ENCODE measurements around the gene MRPL36.

MRPL36 gene

DNA sequence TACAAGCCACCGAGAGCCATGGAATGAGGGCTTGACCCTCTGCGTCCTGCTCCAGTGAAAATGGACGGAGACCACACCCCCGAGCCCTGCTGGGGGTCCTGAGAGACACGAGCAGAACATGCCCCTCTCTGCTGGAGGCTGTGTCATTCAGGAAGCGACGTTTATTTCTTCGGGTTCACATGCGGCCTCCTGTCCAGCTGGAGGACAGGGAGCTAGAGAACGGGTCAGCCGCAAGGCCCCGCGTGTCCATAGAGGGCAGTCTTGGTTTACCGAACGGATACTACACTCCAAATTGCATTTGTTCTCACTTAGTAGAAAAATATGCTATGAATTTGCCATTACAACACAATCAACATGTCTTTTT lies 36.1 kb downstream of the MRPL36 start:
- Histone ChIP-seq H3K14ac (ENCODE audit: low read length) (no peak overlapping the region), H3K18ac (ENCODE audit: low read length) (no peak overlapping the region)
- WGBS (ENCODE audit: extremely low coverage, insufficient coverage, insufficient read length) = no CpG with 5 or more reads among the region's 15 CpGs

DNA sequence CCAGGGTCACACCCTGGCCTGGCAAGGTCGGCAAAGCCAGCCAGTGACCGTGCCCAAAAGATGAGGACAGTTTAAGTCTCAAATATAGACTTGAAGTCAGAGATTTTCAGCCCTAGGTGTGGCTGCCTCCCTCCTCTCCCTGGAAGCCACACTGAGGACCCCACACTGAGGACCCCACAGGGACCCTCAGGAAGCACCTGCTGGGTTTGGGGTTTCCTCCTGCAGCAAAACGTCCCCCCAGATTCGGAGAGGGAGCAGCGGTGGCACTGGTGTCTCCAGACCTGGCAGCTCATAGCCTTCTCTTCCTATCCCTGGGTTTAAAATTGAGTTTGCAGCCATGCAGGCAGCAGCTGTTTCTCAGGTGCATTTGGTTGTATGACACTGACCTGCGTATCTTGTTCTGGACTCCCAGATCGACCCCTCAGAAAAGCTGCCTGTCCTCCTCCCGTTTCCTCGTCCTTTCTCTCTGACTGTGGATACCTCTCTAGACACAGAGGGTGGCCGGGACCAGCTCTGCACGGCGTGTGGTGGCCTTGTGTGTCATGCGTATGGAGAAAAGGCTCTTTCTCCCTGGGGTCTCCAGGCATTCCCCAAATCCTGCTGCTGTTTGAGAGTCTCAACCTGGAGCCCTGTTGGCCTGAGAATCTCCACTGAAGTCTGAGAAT lies 36.6 kb downstream of the MRPL36 start:
- no peaks in the 10 kb centered on the region for H3K79me1 ChIP-seq (ENCODE audit: low read length)
- no peak overlapping the region for H3K27ac ChIP-seq (ENCODE audit: low read depth, low read length)
- no peak overlapping the region for H3K4ac ChIP-seq (ENCODE audit: low read depth, low read length)
- H3K9me3 ChIP-seq (ENCODE audit: insufficient read depth, low read depth, low read length) = peaks cover 2% of the 10 kb centered on the region
- no peaks in the 10 kb centered on the region for H3K27me3 ChIP-seq (ENCODE audit: insufficient read depth, low read length)
- H2AK5ac ChIP-seq (ENCODE audit: low read length) = no peak overlapping the region
- H3K23ac ChIP-seq (ENCODE audit: low read length) = no peak overlapping the region
- no peak overlapping the region for H3K4me3 ChIP-seq (ENCODE audit: low read depth, low read length)
- H2BK12ac ChIP-seq (ENCODE audit: low read length) = no peak overlapping the region
- no peaks in the 10 kb centered on the region for H3K4me1 ChIP-seq (ENCODE audit: control insufficient read depth in 1 of 2, insufficient read depth in 2 of 2, low read length in 2 of 2)
- no CpG with 5 or more reads among the region's 13 CpGs for WGBS (ENCODE audit: extremely low coverage, insufficient coverage, insufficient read length)
- no peak overlapping the region for H2AFZ ChIP-seq (ENCODE audit: insufficient read depth, low read length, poor library complexity)
- H3K79me2 ChIP-seq (ENCODE audit: control insufficient read depth, insufficient read depth, low read length, poor library complexity) = no peaks in the 10 kb centered on the region
- no peak overlapping the region for H4K8ac ChIP-seq (ENCODE audit: low read depth, low read length)
- no peak overlapping the region for H4K91ac ChIP-seq (ENCODE audit: low read depth, low read length)
- H3K36me3 ChIP-seq (ENCODE audit: control insufficient read depth in 1 of 2, insufficient read depth in 2 of 2, low read length in 2 of 2) = no peaks in the 10 kb centered on the region
- no peak overlapping the region for H2BK120ac ChIP-seq (ENCODE audit: insufficient read depth, low read length, poor library complexity)
- no peak for DNase-seq
- H3K14ac ChIP-seq (ENCODE audit: low read length) = no peak overlapping the region
- no peak overlapping the region for H3K4me2 ChIP-seq (ENCODE audit: low read length)
- H3K18ac ChIP-seq (ENCODE audit: low read length) = no peak overlapping the region
- H2BK5ac ChIP-seq (ENCODE audit: low read depth, low read length, poor library complexity) = no peak overlapping the region
- no peak overlapping the region for H4K12ac ChIP-seq (ENCODE audit: low read depth, low read length)
- no peak overlapping the region for H3K9ac ChIP-seq (ENCODE audit: low read length)

More for the DNA sequence above, 36.1 kb downstream of the MRPL36 start:
- peak; percentile 18 to 69 for DNase-seq
- no peak overlapping the region for H3K4me3 ChIP-seq (ENCODE audit: low read depth, low read length)
- no peaks in the 10 kb centered on the region for H3K79me2 ChIP-seq (ENCODE audit: control insufficient read depth, insufficient read depth, low read length, poor library complexity)
- no peak overlapping the region for H3K9ac ChIP-seq (ENCODE audit: low read length)
- no peak overlapping the region for H2BK12ac ChIP-seq (ENCODE audit: low read length)
- peaks cover 2% of the 10 kb centered on the region for H3K9me3 ChIP-seq (ENCODE audit: insufficient read depth, low read depth, low read length)
- no peaks in the 10 kb centered on the region for H3K27me3 ChIP-seq (ENCODE audit: insufficient read depth, low read length)
- H2AFZ ChIP-seq (ENCODE audit: insufficient read depth, low read length, poor library complexity) = no peak overlapping the region
- H3K4me2 ChIP-seq (ENCODE audit: low read length) = no peak overlapping the region
- H3K36me3 ChIP-seq (ENCODE audit: control insufficient read depth in 1 of 2, insufficient read depth in 2 of 2, low read length in 2 of 2) = no peaks in the 10 kb centered on the region
- no peaks in the 10 kb centered on the region for H3K4me1 ChIP-seq (ENCODE audit: control insufficient read depth in 1 of 2, insufficient read depth in 2 of 2, low read length in 2 of 2)
- H3K27ac ChIP-seq (ENCODE audit: low read depth, low read length) = no peak overlapping the region
- H2BK120ac ChIP-seq (ENCODE audit: insufficient read depth, low read length, poor library complexity) = no peak overlapping the region
- no peak overlapping the region for H2AK5ac ChIP-seq (ENCODE audit: low read length)
- H4K8ac ChIP-seq (ENCODE audit: low read depth, low read length) = no peak overlapping the region
- no peak overlapping the region for H3K4ac ChIP-seq (ENCODE audit: low read depth, low read length)
- no peak overlapping the region for H4K12ac ChIP-seq (ENCODE audit: low read depth, low read length)
- H2BK5ac ChIP-seq (ENCODE audit: low read depth, low read length, poor library complexity) = no peak overlapping the region
- H3K79me1 ChIP-seq (ENCODE audit: low read length) = no peaks in the 10 kb centered on the region
- no peak overlapping the region for H3K23ac ChIP-seq (ENCODE audit: low read length)
- no peak overlapping the region for H4K91ac ChIP-seq (ENCODE audit: low read depth, low read length)

DNA sequence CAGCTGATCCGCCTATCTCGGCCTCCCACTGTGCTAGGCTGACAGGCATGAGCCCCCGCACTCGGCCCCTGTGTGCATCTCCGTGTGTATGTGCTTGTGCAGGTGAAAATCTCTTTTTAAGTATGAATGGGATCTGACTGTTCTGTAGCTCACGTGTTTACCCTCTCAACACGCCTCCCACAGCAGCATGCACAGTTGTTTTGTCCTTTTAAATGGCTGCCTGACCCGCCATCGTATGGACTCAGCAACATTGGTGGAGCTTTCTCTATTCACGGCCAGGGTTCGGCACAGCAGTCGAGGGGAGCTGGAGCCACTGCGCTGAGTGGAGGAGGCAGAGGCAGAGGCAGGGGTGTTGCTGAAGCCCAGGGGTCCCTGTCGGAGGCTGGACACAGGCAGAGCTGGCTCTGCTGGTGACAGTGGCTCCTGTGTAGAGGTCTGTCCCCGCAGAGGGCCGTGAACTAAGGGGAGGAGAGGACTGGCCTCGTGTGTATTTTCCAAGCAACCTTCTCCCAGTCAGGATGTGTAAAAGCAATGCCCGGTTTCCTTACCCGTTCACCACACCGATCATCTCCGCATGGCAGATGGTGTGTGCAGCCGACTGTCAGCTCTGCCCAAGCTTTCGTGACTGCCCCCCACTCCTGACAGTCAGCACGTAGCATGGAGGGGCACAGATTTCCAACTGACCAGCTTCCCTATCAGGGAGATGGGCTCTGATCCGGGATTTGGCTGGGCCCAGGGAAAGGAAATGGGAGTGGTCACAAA lies 37.3 kb downstream of the MRPL36 start:
- DNase-seq = no peak
- no CpG with 5 or more reads among the region's 25 CpGs for WGBS (ENCODE audit: extremely low coverage, insufficient coverage, insufficient read length)
- H2BK120ac ChIP-seq (ENCODE audit: insufficient read depth, low read length, poor library complexity) = no peak overlapping the region

DNA sequence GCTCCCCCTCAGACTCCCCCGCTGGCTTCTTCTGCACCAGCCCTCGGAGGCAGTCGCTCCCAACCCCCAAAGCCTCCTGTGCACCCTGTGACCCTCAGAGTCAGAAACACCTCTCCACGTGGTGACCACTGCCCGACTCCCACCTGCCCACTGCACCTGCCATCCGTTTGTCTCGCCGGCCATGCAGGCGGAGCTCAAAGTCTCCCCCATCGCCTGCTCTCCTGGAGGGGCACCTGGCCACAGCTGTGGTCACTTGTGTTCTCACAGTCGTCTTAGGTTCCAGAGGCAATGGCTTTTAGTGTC lies 38.2 kb downstream of the MRPL36 start:
- no peak overlapping the region for H4K12ac ChIP-seq (ENCODE audit: low read depth, low read length)
- H3K18ac ChIP-seq (ENCODE audit: low read length) = no peak overlapping the region
- no peak overlapping the region for H2AFZ ChIP-seq (ENCODE audit: insufficient read depth, low read length, poor library complexity)
- H3K4ac ChIP-seq (ENCODE audit: low read depth, low read length) = no peak overlapping the region
- H2BK5ac ChIP-seq (ENCODE audit: low read depth, low read length, poor library complexity) = no peak overlapping the region
- H3K4me1 ChIP-seq (ENCODE audit: control insufficient read depth in 1 of 2, insufficient read depth in 2 of 2, low read length in 2 of 2) = no peaks in the 10 kb centered on the region
- H3K4me2 ChIP-seq (ENCODE audit: low read length) = no peak overlapping the region
- H2AK5ac ChIP-seq (ENCODE audit: low read length) = no peak overlapping the region
- H3K23ac ChIP-seq (ENCODE audit: low read length) = no peak overlapping the region
- WGBS (ENCODE audit: extremely low coverage, insufficient coverage, insufficient read length) = no CpG with 5 or more reads among the region's 11 CpGs
- no peak overlapping the region for H4K8ac ChIP-seq (ENCODE audit: low read depth, low read length)
- H3K79me1 ChIP-seq (ENCODE audit: low read length) = no peaks in the 10 kb centered on the region
- no peak overlapping the region for H2BK120ac ChIP-seq (ENCODE audit: insufficient read depth, low read length, poor library complexity)
- H3K9me3 ChIP-seq (ENCODE audit: insufficient read depth, low read depth, low read length) = peaks cover under 1% of the 10 kb centered on the region
- no peak overlapping the region for H3K14ac ChIP-seq (ENCODE audit: low read length)
- no peak overlapping the region for H4K91ac ChIP-seq (ENCODE audit: low read depth, low read length)
- H3K27me3 ChIP-seq (ENCODE audit: insufficient read depth, low read length) = no peaks in the 10 kb centered on the region
- H3K36me3 ChIP-seq (ENCODE audit: control insufficient read depth in 1 of 2, insufficient read depth in 2 of 2, low read length in 2 of 2) = no peaks in the 10 kb centered on the region
- H2BK12ac ChIP-seq (ENCODE audit: low read length) = no peak overlapping the region
- H3K27ac ChIP-seq (ENCODE audit: low read depth, low read length) = no peak overlapping the region
- H3K9ac ChIP-seq (ENCODE audit: low read length) = no peak overlapping the region
- no peak overlapping the region for H3K4me3 ChIP-seq (ENCODE audit: low read depth, low read length)
- DNase-seq = no peak
- no peaks in the 10 kb centered on the region for H3K79me2 ChIP-seq (ENCODE audit: control insufficient read depth, insufficient read depth, low read length, poor library complexity)

More for the DNA sequence above, 37.3 kb downstream of the MRPL36 start:
- Histone ChIP-seq H3K18ac (ENCODE audit: low read length) (no peak overlapping the region), H4K8ac (ENCODE audit: low read depth, low read length) (no peak overlapping the region), H3K4me2 (ENCODE audit: low read length) (no peak overlapping the region), H3K27ac (ENCODE audit: low read depth, low read length) (no peak overlapping the region), H2AK5ac (ENCODE audit: low read length) (no peak overlapping the region), H3K4me1 (ENCODE audit: control insufficient read depth in 1 of 2, insufficient read depth in 2 of 2, low read length in 2 of 2) (no peaks in the 10 kb centered on the region), H3K4me3 (ENCODE audit: low read depth, low read length) (no peak overlapping the region), H2BK12ac (ENCODE audit: low read length) (no peak overlapping the region), H3K9me3 (ENCODE audit: insufficient read depth, low read depth, low read length) (peaks cover 2% of the 10 kb centered on the region), H4K12ac (ENCODE audit: low read depth, low read length) (no peak overlapping the region), H3K9ac (ENCODE audit: low read length) (no peak overlapping the region), H3K23ac (ENCODE audit: low read length) (no peak overlapping the region), H3K36me3 (ENCODE audit: control insufficient read depth in 1 of 2, insufficient read depth in 2 of 2, low read length in 2 of 2) (no peaks in the 10 kb centered on the region), H3K79me2 (ENCODE audit: control insufficient read depth, insufficient read depth, low read length, poor library complexity) (no peaks in the 10 kb centered on the region), H3K27me3 (ENCODE audit: insufficient read depth, low read length) (no peaks in the 10 kb centered on the region), H3K4ac (ENCODE audit: low read depth, low read length) (no peak overlapping the region), H2AFZ (ENCODE audit: insufficient read depth, low read length, poor library complexity) (no peak overlapping the region), H3K14ac (ENCODE audit: low read length) (no peak overlapping the region), H4K91ac (ENCODE audit: low read depth, low read length) (no peak overlapping the region), H3K79me1 (ENCODE audit: low read length) (no peaks in the 10 kb centered on the region), H2BK5ac (ENCODE audit: low read depth, low read length, poor library complexity) (no peak overlapping the region)

Measured in trophoblast cell (in vitro differentiated cells and primary cell).